Testis (tissue), 2 donors: ENCODE data around the gene CLSTN1.

Experiments
- POLR2A ChIP-seq: fragments of 450-650 bp; IDR thresholded peaks from one replicate; pipeline ENCODE4 v1.6.1; 2017; ENCODE audit warnings: antibody characterized with exemption, mild to moderate bottlenecking, moderate library complexity
- TF ChIP-seq, protein P1 (sequence below), 3 experiments: fragments of 450-650 bp in 2 of 3; fragments of 200-600 bp in 1 of 3; sonication (generic) in 1 of 3; IDR thresholded peaks; one replicate each; pipeline ENCODE4 v1.5.1; 2016 to 2019; ENCODE audit warnings: antibody characterized with exemption in 3 of 3, mild to moderate bottlenecking in 2 of 3, moderate library complexity in 1 of 3

- TF ChIP-seq, protein P1, sequence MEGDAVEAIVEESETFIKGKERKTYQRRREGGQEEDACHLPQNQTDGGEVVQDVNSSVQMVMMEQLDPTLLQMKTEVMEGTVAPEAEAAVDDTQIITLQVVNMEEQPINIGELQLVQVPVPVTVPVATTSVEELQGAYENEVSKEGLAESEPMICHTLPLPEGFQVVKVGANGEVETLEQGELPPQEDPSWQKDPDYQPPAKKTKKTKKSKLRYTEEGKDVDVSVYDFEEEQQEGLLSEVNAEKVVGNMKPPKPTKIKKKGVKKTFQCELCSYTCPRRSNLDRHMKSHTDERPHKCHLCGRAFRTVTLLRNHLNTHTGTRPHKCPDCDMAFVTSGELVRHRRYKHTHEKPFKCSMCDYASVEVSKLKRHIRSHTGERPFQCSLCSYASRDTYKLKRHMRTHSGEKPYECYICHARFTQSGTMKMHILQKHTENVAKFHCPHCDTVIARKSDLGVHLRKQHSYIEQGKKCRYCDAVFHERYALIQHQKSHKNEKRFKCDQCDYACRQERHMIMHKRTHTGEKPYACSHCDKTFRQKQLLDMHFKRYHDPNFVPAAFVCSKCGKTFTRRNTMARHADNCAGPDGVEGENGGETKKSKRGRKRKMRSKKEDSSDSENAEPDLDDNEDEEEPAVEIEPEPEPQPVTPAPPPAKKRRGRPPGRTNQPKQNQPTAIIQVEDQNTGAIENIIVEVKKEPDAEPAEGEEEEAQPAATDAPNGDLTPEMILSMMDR (IDR thresholded peaks at IDR 0.05) = no peak
- no peak for TF ChIP-seq POLR2A
Measured at GRCh38 chr1:9726406-9726805, 97.4 kb downstream of the CLSTN1 start.
